ENCODE measurements around the gene ACSL3. TPM values are rescaled to one million over a fixed set of nuclear protein-coding genes. Genes with fewer than 3 reads are reported as not detected.

ACSL3 gene
- total and polyA plus RNA-seq, 2 donors (not counting 3 experiments of a cell fraction or from before 2014, with no cell fraction given), result 58.7 to 139 TPM

DNA sequence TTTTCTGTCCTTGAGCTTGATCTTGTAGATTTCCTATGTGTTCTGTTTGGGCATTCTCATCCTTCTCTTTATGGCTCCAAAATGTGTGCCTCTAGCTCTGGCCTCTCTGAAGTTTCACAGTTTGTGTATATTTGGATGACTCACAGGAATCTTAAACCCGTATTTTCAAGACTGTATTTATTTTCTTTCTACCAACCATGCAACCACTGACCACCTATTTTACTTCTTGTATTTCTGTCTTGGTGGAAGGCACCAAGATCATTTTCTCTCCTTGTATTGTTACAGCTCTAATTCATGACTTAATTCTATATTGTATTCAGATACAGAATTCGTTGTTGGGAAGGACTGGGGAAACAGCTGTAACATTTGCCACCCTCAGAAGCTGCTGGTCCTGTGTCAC, 39.5 kb downstream of the ACSL3 start:
- peaks cover 3% of the 10 kb centered on the region for H3K9me1 ChIP-seq (replicated peaks; ENCODE audit: control insufficient read depth, extremely low read depth, insufficient read depth, low read length)
- intact Hi-C loops (cut with micrococcal nuclease) (no loop called here), dilution Hi-C loops (cut with MboI; ENCODE audit: extremely low pct_ligation_motif_present, low sequenced_read_pairs) (no loop called here)
- no peaks in the 10 kb centered on the region for H3K36me3 ChIP-seq (ENCODE audit: control insufficient read depth in 2 of 2, extremely low read depth in 1 of 2, insufficient read depth in 2 of 2, low read length in 2 of 2)
- ChIA-PET CTCF (interaction anchor here (0.8 to 4.5 kb wide), 16 partner anchors 10 to 215 kb away, joined by 3 to 195 read pairs (median 4); no protein-coding TSS in a partner anchor), POLR2A (interaction anchor here (1.3 kb wide), 1 partner anchor 58 kb away, joined by 4 read pairs; no protein-coding TSS in a partner anchor)
- H3K4me3 ChIP-seq (replicated peaks in 1 of 3; ENCODE audit: insufficient read depth in 1 of 3, low read depth in 1 of 3, low read length in 3 of 3), result no peak overlapping the region
- H3K79me2 ChIP-seq (ENCODE audit: control insufficient read depth, insufficient read depth, low read length), result peaks cover 54% of the 10 kb centered on the region
- H3K27me3 ChIP-seq (ENCODE audit: control insufficient read depth in 2 of 2, insufficient read depth in 2 of 2, low read length in 2 of 2), result no peaks in the 10 kb centered on the region
- H3K9me3 ChIP-seq (replicated peaks; ENCODE audit: control insufficient read depth, insufficient read depth, low read length), result no peaks in the 10 kb centered on the region
- FAIRE-seq (no peak), DNase-seq (ENCODE audit: low read depth, low spot score) (peak; percentile 40)
- no peak overlapping the region for H2AFZ ChIP-seq (ENCODE audit: low read depth, low read length)
- no peak overlapping the region for H3K9ac ChIP-seq (replicated peaks; ENCODE audit: extremely low read depth, insufficient read depth, low read length)
- no peak overlapping the region for H3K27ac ChIP-seq (ENCODE audit: insufficient read depth, low read depth, low read length)
- BruUV-seq (replicated peaks), result no TSS peak
- TF ChIP-seq POLR2A (IDR thresholded peaks at IDR 0.05; ENCODE audit: low read depth, low read length), result no peak
- peak; percentile 27 for TF ChIP-seq FOS (IDR thresholded peaks at IDR 0.05; ENCODE audit: borderline replicate concordance, insufficient read depth, low read length)
- TF ChIP-seq JUN (IDR thresholded peaks at IDR 0.05; ENCODE audit: borderline replicate concordance, insufficient read depth, insufficient read length, low read depth), result no peak
- TF ChIP-seq POLR2AphosphoS5 (IDR thresholded peaks at IDR 0.05; ENCODE audit: insufficient read depth, low read depth, low read length), result no peak
- TF ChIP-seq, protein P1, sequence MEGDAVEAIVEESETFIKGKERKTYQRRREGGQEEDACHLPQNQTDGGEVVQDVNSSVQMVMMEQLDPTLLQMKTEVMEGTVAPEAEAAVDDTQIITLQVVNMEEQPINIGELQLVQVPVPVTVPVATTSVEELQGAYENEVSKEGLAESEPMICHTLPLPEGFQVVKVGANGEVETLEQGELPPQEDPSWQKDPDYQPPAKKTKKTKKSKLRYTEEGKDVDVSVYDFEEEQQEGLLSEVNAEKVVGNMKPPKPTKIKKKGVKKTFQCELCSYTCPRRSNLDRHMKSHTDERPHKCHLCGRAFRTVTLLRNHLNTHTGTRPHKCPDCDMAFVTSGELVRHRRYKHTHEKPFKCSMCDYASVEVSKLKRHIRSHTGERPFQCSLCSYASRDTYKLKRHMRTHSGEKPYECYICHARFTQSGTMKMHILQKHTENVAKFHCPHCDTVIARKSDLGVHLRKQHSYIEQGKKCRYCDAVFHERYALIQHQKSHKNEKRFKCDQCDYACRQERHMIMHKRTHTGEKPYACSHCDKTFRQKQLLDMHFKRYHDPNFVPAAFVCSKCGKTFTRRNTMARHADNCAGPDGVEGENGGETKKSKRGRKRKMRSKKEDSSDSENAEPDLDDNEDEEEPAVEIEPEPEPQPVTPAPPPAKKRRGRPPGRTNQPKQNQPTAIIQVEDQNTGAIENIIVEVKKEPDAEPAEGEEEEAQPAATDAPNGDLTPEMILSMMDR (IDR thresholded peaks at IDR 0.05; ENCODE audit: extremely low read depth in 1 of 2, insufficient read depth in 1 of 2, low read depth in 1 of 2, low read length in 2 of 2), result no peak
- TF ChIP-seq EZH2 (IDR thresholded peaks at IDR 0.05; ENCODE audit: borderline replicate concordance, low read depth, low read length, severe bottlenecking), result no peak
- no peak for TF ChIP-seq GATA2 (IDR thresholded peaks at IDR 0.05; ENCODE audit: insufficient read depth, insufficient read length, low read depth, low read length)
- no peak overlapping the region for H3K4me2 ChIP-seq (ENCODE audit: insufficient read depth, low read length)
- no peaks in the 10 kb centered on the region for H4K20me1 ChIP-seq (replicated peaks; ENCODE audit: control insufficient read depth, extremely low read depth, insufficient read depth, low read length)
- H3K4me1 ChIP-seq (ENCODE audit: control insufficient read depth, extremely low read depth, insufficient read depth, low read length), result peaks cover 6% of the 10 kb centered on the region

Measured in endothelial cell of umbilical vein (primary cell).